ENCODE data around the gene SULT1A2. TPM values are rescaled to one million over a fixed set of nuclear protein-coding genes. Genes with fewer than 3 reads are reported as not detected.

Gene SULT1A2
- total RNA-seq, 2 experiments from 2014 or later, result 0.29 to 0.40 TPM

GRCh38 chr16:28592979-28593553 lies 3.8 kb downstream of the SULT1A2 start:
- no peak for DNase-seq
- peaks cover 7% of the 10 kb centered on the region for H3K36me3 Mint-ChIP-seq (ENCODE audit: low read depth)
- intact Hi-C loops (cut with micrococcal nuclease), result no loop called here
- no peak overlapping the region for H3K27ac Mint-ChIP-seq
- CTCF ChIA-PET, result interaction anchor here (0.6 kb wide), 1 partner anchor 44 kb away, joined by 3 read pairs; no protein-coding TSS in a partner anchor
- no peaks in the 10 kb centered on the region for H3K9me3 Mint-ChIP-seq
- H3K4me3 Mint-ChIP-seq, result no peak overlapping the region
- H3K27me3 Mint-ChIP-seq (ENCODE audit: low read depth), result no peaks in the 10 kb centered on the region
- H3K4me1 Mint-ChIP-seq (ENCODE audit: low read depth), result peaks cover 4% of the 10 kb centered on the region

GRCh38 chr16:28592511-28592910 lies 4.3 kb downstream of the SULT1A2 start:
- intact Hi-C loops (cut with micrococcal nuclease), result no loop called here
- no peak overlapping the region for H3K27ac Mint-ChIP-seq

GRCh38 chr16:28591355-28591754 lies 5.5 kb downstream of the SULT1A2 start:
- DNase-seq, result no peak
- intact Hi-C loops (cut with micrococcal nuclease), result no loop called here
- Mint-ChIP-seq H3K9me3 (no peaks in the 10 kb centered on the region), H3K4me1 (ENCODE audit: low read depth) (no peaks in the 10 kb centered on the region), H3K27me3 (ENCODE audit: low read depth) (no peaks in the 10 kb centered on the region), H3K27ac (no peak overlapping the region), H3K4me3 (no peak overlapping the region), H3K36me3 (ENCODE audit: low read depth) (peaks cover 7% of the 10 kb centered on the region)
- CTCF ChIA-PET, result no interaction called here

More at GRCh38 chr16:28592511-28592910, 4.3 kb downstream of the SULT1A2 start:
- Mint-ChIP-seq H3K4me3 (no peak overlapping the region), H3K4me1 (ENCODE audit: low read depth) (peaks cover 2% of the 10 kb centered on the region), H3K9me3 (no peaks in the 10 kb centered on the region), H3K27me3 (ENCODE audit: low read depth) (no peaks in the 10 kb centered on the region), H3K36me3 (ENCODE audit: low read depth) (peaks cover 7% of the 10 kb centered on the region)
- DNase-seq, result no peak
- CTCF ChIA-PET, result interaction anchor here (0.6 kb wide), 1 partner anchor 43 kb away, joined by 3 read pairs; no protein-coding TSS in a partner anchor

- H3K36me3 Mint-ChIP-seq (ENCODE audit: low read depth), result peaks cover 7% of the 10 kb centered on the region
- H3K27me3 Mint-ChIP-seq (ENCODE audit: low read depth), result no peaks in the 10 kb centered on the region
- intact Hi-C loops (cut with micrococcal nuclease), result no loop called here
- H3K4me1 Mint-ChIP-seq (ENCODE audit: low read depth), result no peaks in the 10 kb centered on the region
- DNase-seq, result no peak
- H3K4me3 Mint-ChIP-seq, result no peak overlapping the region
- H3K27ac Mint-ChIP-seq, result no peak overlapping the region
- CTCF ChIA-PET, result no interaction called here
- no peaks in the 10 kb centered on the region for H3K9me3 Mint-ChIP-seq
Measured at GRCh38 chr16:28590384-28591340, 6.2 kb downstream of the SULT1A2 start.

GRCh38 chr16:28589930-28590329 lies 6.9 kb downstream of the SULT1A2 start:
- no peak overlapping the region for H3K4me3 Mint-ChIP-seq
- intact Hi-C loops (cut with micrococcal nuclease), result no loop called here
- H3K27ac Mint-ChIP-seq, result no peak overlapping the region
- CTCF ChIA-PET, result no interaction called here
- H3K36me3 Mint-ChIP-seq (ENCODE audit: low read depth), result peaks cover 7% of the 10 kb centered on the region
- DNase-seq, result no peak
- no peaks in the 10 kb centered on the region for H3K27me3 Mint-ChIP-seq (ENCODE audit: low read depth)
- no peaks in the 10 kb centered on the region for H3K4me1 Mint-ChIP-seq (ENCODE audit: low read depth)
- H3K9me3 Mint-ChIP-seq, result no peaks in the 10 kb centered on the region

- intact Hi-C loops (cut with micrococcal nuclease), result no loop called here
- CTCF ChIA-PET, result no interaction called here
- H3K4me1 Mint-ChIP-seq (ENCODE audit: low read depth), result no peaks in the 10 kb centered on the region
- H3K9me3 Mint-ChIP-seq, result no peaks in the 10 kb centered on the region
- DNase-seq, result no peak
- H3K27me3 Mint-ChIP-seq (ENCODE audit: low read depth), result no peaks in the 10 kb centered on the region
- H3K36me3 Mint-ChIP-seq (ENCODE audit: low read depth), result peaks cover 10% of the 10 kb centered on the region
- H3K27ac Mint-ChIP-seq, result no peak overlapping the region
- H3K4me3 Mint-ChIP-seq, result no peak overlapping the region
Measured at GRCh38 chr16:28589069-28589468, 7.8 kb downstream of the SULT1A2 start.

- CTCF ChIA-PET, result no interaction called here
- Mint-ChIP-seq H3K36me3 (ENCODE audit: low read depth) (peaks cover 12% of the 10 kb centered on the region), H3K4me1 (ENCODE audit: low read depth) (no peaks in the 10 kb centered on the region), H3K27me3 (ENCODE audit: low read depth) (no peaks in the 10 kb centered on the region), H3K27ac (no peak overlapping the region), H3K4me3 (no peak overlapping the region), H3K9me3 (no peaks in the 10 kb centered on the region)
- DNase-seq, result no peak
- intact Hi-C loops (cut with micrococcal nuclease), result no loop called here
Measured at GRCh38 chr16:28587386-28587785, 9.5 kb downstream of the SULT1A2 start.

GRCh38 chr16:28586466-28586865 lies 10.4 kb downstream of the SULT1A2 start:
- Mint-ChIP-seq H3K4me3 (no peak overlapping the region), H3K27me3 (ENCODE audit: low read depth) (no peaks in the 10 kb centered on the region), H3K4me1 (ENCODE audit: low read depth) (no peaks in the 10 kb centered on the region), H3K27ac (no peak overlapping the region), H3K36me3 (ENCODE audit: low read depth) (peaks cover 19% of the 10 kb centered on the region), H3K9me3 (no peaks in the 10 kb centered on the region)
- no peak for DNase-seq
- CTCF ChIA-PET, result no interaction called here
- intact Hi-C loops (cut with micrococcal nuclease), result no loop called here

- Mint-ChIP-seq H3K27ac (no peak overlapping the region), H3K36me3 (ENCODE audit: low read depth) (peaks cover 17% of the 10 kb centered on the region), H3K9me3 (no peaks in the 10 kb centered on the region), H3K4me3 (no peak overlapping the region), H3K27me3 (ENCODE audit: low read depth) (no peaks in the 10 kb centered on the region), H3K4me1 (ENCODE audit: low read depth) (no peaks in the 10 kb centered on the region)
- CTCF ChIA-PET, result no interaction called here
- intact Hi-C loops (cut with micrococcal nuclease), result no loop called here
- DNase-seq, result no peak
Measured at GRCh38 chr16:28585674-28586073, 11.2 kb downstream of the SULT1A2 start.

- Mint-ChIP-seq H3K27ac (no peak overlapping the region), H3K27me3 (ENCODE audit: low read depth) (no peaks in the 10 kb centered on the region), H3K36me3 (ENCODE audit: low read depth) (peaks cover 13% of the 10 kb centered on the region), H3K4me3 (no peak overlapping the region), H3K9me3 (no peaks in the 10 kb centered on the region), H3K4me1 (ENCODE audit: low read depth) (no peaks in the 10 kb centered on the region)
- intact Hi-C loops (cut with micrococcal nuclease), result no loop called here
- CTCF ChIA-PET, result interaction anchor here (0.7 kb wide), 1 partner anchor 1471 kb away, joined by 3 read pairs; no protein-coding TSS in a partner anchor
- no peak for DNase-seq
Measured at GRCh38 chr16:28580726-28581315, 16.0 kb downstream of the SULT1A2 start.

- intact Hi-C loops (cut with micrococcal nuclease), result no loop called here
- no peak overlapping the region for H3K27ac Mint-ChIP-seq
- H3K9me3 Mint-ChIP-seq, result no peaks in the 10 kb centered on the region
- H3K36me3 Mint-ChIP-seq (ENCODE audit: low read depth), result peaks cover 1% of the 10 kb centered on the region
- CTCF ChIA-PET, result interaction anchor here (0.5 to 0.6 kb wide), 2 partner anchors 45 to 47 kb away, joined by 3 to 4 read pairs; no protein-coding TSS in a partner anchor
- peaks cover 5% of the 10 kb centered on the region for H3K4me1 Mint-ChIP-seq (ENCODE audit: low read depth)
- no peak for DNase-seq
- no peaks in the 10 kb centered on the region for H3K27me3 Mint-ChIP-seq (ENCODE audit: low read depth)
- H3K4me3 Mint-ChIP-seq, result no peak overlapping the region
Measured at GRCh38 chr16:28575446-28576109, 21.3 kb downstream of the SULT1A2 start.

- DNase-seq, result no peak
- no peak overlapping the region for H3K4me3 Mint-ChIP-seq
- CTCF ChIA-PET, result interaction anchor here (0.5 to 0.6 kb wide), 2 partner anchors 46 kb away, joined by 3 to 4 read pairs; no protein-coding TSS in a partner anchor
- H3K9me3 Mint-ChIP-seq, result no peaks in the 10 kb centered on the region
- peaks cover 5% of the 10 kb centered on the region for H3K4me1 Mint-ChIP-seq (ENCODE audit: low read depth)
- no peak overlapping the region for H3K27ac Mint-ChIP-seq
- no peaks in the 10 kb centered on the region for H3K27me3 Mint-ChIP-seq (ENCODE audit: low read depth)
- intact Hi-C loops (cut with micrococcal nuclease), result no loop called here
- H3K36me3 Mint-ChIP-seq (ENCODE audit: low read depth), result peaks cover 1% of the 10 kb centered on the region
Measured at GRCh38 chr16:28574925-28575324, 21.9 kb downstream of the SULT1A2 start.
